GM21528 (cell line): ENCODE measurements around the gene SYNDIG1.

Experiments used
- ATAC-seq: cut with Tn5 transposase; IDR thresholded peaks from one replicate; pipeline ENCODE4 v1.9.1; 2021; ENCODE audit warnings: mild to moderate bottlenecking, moderate library complexity; ENCODE audit not compliant: unreplicated experiment, low FRiP score

Gene SYNDIG1

GRCh38 chr20:24469116-24469893, at the start of gene SYNDIG1:
TSS of gene SYNDIG1 (plus strand) at chr20:24469629. CDS start at chr20:24543098, 73,469 bp downstream.
- ATAC-seq, result no peak

GRCh38 chr20:24419786-24420185, 49.6 kb upstream of the SYNDIG1 start:
- no peak for ATAC-seq

- no peak for ATAC-seq
Measured at GRCh38 chr20:24420567-24420966, 48.9 kb upstream of the SYNDIG1 start.

- no peak for ATAC-seq
Measured at GRCh38 chr20:24421071-24421470, 48.4 kb upstream of the SYNDIG1 start.

GRCh38 chr20:24422091-24422760, 47.2 kb upstream of the SYNDIG1 start:
- no peak for ATAC-seq

- no peak for ATAC-seq
Measured at GRCh38 chr20:24423390-24424313, 45.8 kb upstream of the SYNDIG1 start.

GRCh38 chr20:24425523-24426135, 43.8 kb upstream of the SYNDIG1 start:
- no peak for ATAC-seq

- no peak for ATAC-seq
Measured at GRCh38 chr20:24431279-24432045, 38.0 kb upstream of the SYNDIG1 start.

- no peak for ATAC-seq
Measured at GRCh38 chr20:24432046-24432442, 37.4 kb upstream of the SYNDIG1 start.

- ATAC-seq, result no peak
Measured at GRCh38 chr20:24436160-24436559, 33.3 kb upstream of the SYNDIG1 start.

GRCh38 chr20:24437196-24438082, 32.0 kb upstream of the SYNDIG1 start:
- no peak for ATAC-seq

- no peak for ATAC-seq
Measured at GRCh38 chr20:24438331-24438730, 31.1 kb upstream of the SYNDIG1 start.

- ATAC-seq, result no peak
Measured at GRCh38 chr20:24439737-24440387, 29.6 kb upstream of the SYNDIG1 start.

GRCh38 chr20:24441661-24442060, 27.8 kb upstream of the SYNDIG1 start:
- no peak for ATAC-seq

GRCh38 chr20:24442909-24443308, 26.5 kb upstream of the SYNDIG1 start:
- ATAC-seq, result no peak

- ATAC-seq, result no peak
Measured at GRCh38 chr20:24443436-24443835, 26.0 kb upstream of the SYNDIG1 start.

- ATAC-seq, result no peak
Measured at GRCh38 chr20:24444526-24445190, 24.8 kb upstream of the SYNDIG1 start.
